SK-N-SH treated with all-trans-retinoic acid at 6 μM for 48 hours (cell line): ENCODE data around the gene SEMA4C.
A peak's percentile ranks its signal among the peaks of the same experiment; 100 is the strongest.

ENCODE experiments used
- ATAC-seq: fragments of 200-7000 bp; cut with Tn5 transposase; 3 replicates; pipeline ENCODE4 v1.9.1; 2020; ENCODE audit warnings: mild to moderate bottlenecking, moderate library complexity
- ARNTL ChIP-seq: fragments of 450-650 bp; formaldehyde crosslinking; IDR thresholded peaks from 2 replicates; pipeline ENCODE4 v1.5.0; 2020; ENCODE audit warnings: low read depth, mild to moderate bottlenecking, moderate library complexity, borderline replicate concordance
- BACH2 ChIP-seq: fragments of 250-450 bp; sonication (Bioruptor Pico); IDR thresholded peaks from 2 replicates; pipeline ENCODE4 v1.9.0; 2021; ENCODE audit warnings: mild to moderate bottlenecking, borderline replicate concordance
- ESRRG ChIP-seq: fragments of 250-450 bp; sonication (Bioruptor Pico); IDR thresholded peaks from 2 replicates; pipeline ENCODE4 v1.6.1; 2021; ENCODE audit warnings: mild to moderate bottlenecking
- GLIS3 ChIP-seq: fragments of 250-450 bp; sonication (Bioruptor Pico); IDR thresholded peaks from 2 replicates; pipeline ENCODE4 v1.5.0; 2020; ENCODE audit warnings: mild to moderate bottlenecking, moderate library complexity
- ISL1 ChIP-seq: fragments of 250-450 bp; sonication (Bioruptor Pico); IDR thresholded peaks from 2 replicates; pipeline ENCODE4 v2.1.2; 2022; ENCODE audit warnings: mild to moderate bottlenecking, moderate library complexity
- OSR1 ChIP-seq: fragments of 250-450 bp; sonication (Bioruptor Pico); IDR thresholded peaks from 2 replicates; pipeline ENCODE4 v1.8.0; 2022; ENCODE audit warnings: moderate library complexity, mild to moderate bottlenecking, inconsistent platforms
- PPARA ChIP-seq: fragments of 250-450 bp; sonication (Bioruptor Pico); IDR thresholded peaks from 2 replicates; pipeline ENCODE4 v1.5.0; 2020; ENCODE audit warnings: mild to moderate bottlenecking, borderline replicate concordance
- RARB ChIP-seq: fragments of 250-450 bp; sonication (Bioruptor Pico); IDR thresholded peaks from 2 replicates; pipeline ENCODE4 v1.8.0; 2021; ENCODE audit warnings: mild to moderate bottlenecking, moderate library complexity
- TOX ChIP-seq: fragments of 250-450 bp; sonication (Bioruptor Pico); IDR thresholded peaks from 2 replicates; pipeline ENCODE4 v1.8.0; 2021; ENCODE audit warnings: mild to moderate bottlenecking, moderate library complexity, borderline replicate concordance
- ZFP3 ChIP-seq: fragments of 250-450 bp; sonication (Bioruptor Pico); IDR thresholded peaks from 2 replicates; pipeline ENCODE4 v1.5.0; 2020; ENCODE audit warnings: mild to moderate bottlenecking, moderate library complexity
- ZFP30 ChIP-seq: fragments of 450-650 bp; formaldehyde crosslinking; IDR thresholded peaks from 2 replicates; pipeline ENCODE4 v1.5.0; 2022; ENCODE audit warnings: mild to moderate bottlenecking, moderate library complexity
- ZNF565 ChIP-seq: fragments of 450-650 bp; formaldehyde crosslinking; conservative IDR thresholded peaks from 2 replicates; pipeline ENCODE4 v1.5.0; 2020; ENCODE audit warnings: low read depth, mild to moderate bottlenecking, moderate library complexity
- ZNF70 ChIP-seq: fragments of 450-650 bp; formaldehyde crosslinking; IDR thresholded peaks from 2 replicates; pipeline ENCODE4 v1.5.0; 2020; ENCODE audit warnings: mild to moderate bottlenecking, moderate library complexity
- ZNF8 ChIP-seq: fragments of 450-650 bp; formaldehyde crosslinking; IDR thresholded peaks from 2 replicates; pipeline ENCODE4 v1.5.0; 2020; ENCODE audit warnings: mild to moderate bottlenecking, moderate library complexity
- TF ChIP-seq, protein P1 (sequence below): fragments of 250-450 bp; sonication (Bioruptor Pico); IDR thresholded peaks from 2 replicates; pipeline ENCODE4 v1.8.0; 2020; ENCODE audit warnings: mild to moderate bottlenecking, moderate library complexity, borderline replicate concordance
- TF ChIP-seq, protein P2 (sequence below): fragments of 250-450 bp; sonication (Bioruptor Pico); IDR thresholded peaks from 2 replicates; pipeline ENCODE4 v1.8.0; 2021; ENCODE audit warnings: low read depth, mild to moderate bottlenecking, moderate library complexity, borderline replicate concordance
- TF ChIP-seq, protein P3 (sequence below): fragments of 250-450 bp; sonication (Bioruptor Pico); IDR thresholded peaks from 2 replicates; pipeline ENCODE4 v1.5.1; 2020; ENCODE audit warnings: low read depth, mild to moderate bottlenecking, moderate library complexity
- TF ChIP-seq, protein P4 (sequence below): fragments of 250-450 bp; sonication (Bioruptor Pico); IDR thresholded peaks from 2 replicates; pipeline ENCODE4 v1.5.0; 2020; ENCODE audit warnings: mild to moderate bottlenecking, moderate library complexity
- TF ChIP-seq, protein P5 (sequence below): fragments of 250-450 bp; sonication (Bioruptor Pico); IDR thresholded peaks from 2 replicates; pipeline ENCODE4 v1.5.1; 2021; ENCODE audit warnings: mild to moderate bottlenecking, moderate library complexity

The SEMA4C gene, protein sequence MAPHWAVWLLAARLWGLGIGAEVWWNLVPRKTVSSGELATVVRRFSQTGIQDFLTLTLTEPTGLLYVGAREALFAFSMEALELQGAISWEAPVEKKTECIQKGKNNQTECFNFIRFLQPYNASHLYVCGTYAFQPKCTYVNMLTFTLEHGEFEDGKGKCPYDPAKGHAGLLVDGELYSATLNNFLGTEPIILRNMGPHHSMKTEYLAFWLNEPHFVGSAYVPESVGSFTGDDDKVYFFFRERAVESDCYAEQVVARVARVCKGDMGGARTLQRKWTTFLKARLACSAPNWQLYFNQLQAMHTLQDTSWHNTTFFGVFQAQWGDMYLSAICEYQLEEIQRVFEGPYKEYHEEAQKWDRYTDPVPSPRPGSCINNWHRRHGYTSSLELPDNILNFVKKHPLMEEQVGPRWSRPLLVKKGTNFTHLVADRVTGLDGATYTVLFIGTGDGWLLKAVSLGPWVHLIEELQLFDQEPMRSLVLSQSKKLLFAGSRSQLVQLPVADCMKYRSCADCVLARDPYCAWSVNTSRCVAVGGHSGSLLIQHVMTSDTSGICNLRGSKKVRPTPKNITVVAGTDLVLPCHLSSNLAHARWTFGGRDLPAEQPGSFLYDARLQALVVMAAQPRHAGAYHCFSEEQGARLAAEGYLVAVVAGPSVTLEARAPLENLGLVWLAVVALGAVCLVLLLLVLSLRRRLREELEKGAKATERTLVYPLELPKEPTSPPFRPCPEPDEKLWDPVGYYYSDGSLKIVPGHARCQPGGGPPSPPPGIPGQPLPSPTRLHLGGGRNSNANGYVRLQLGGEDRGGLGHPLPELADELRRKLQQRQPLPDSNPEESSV

DNA sequence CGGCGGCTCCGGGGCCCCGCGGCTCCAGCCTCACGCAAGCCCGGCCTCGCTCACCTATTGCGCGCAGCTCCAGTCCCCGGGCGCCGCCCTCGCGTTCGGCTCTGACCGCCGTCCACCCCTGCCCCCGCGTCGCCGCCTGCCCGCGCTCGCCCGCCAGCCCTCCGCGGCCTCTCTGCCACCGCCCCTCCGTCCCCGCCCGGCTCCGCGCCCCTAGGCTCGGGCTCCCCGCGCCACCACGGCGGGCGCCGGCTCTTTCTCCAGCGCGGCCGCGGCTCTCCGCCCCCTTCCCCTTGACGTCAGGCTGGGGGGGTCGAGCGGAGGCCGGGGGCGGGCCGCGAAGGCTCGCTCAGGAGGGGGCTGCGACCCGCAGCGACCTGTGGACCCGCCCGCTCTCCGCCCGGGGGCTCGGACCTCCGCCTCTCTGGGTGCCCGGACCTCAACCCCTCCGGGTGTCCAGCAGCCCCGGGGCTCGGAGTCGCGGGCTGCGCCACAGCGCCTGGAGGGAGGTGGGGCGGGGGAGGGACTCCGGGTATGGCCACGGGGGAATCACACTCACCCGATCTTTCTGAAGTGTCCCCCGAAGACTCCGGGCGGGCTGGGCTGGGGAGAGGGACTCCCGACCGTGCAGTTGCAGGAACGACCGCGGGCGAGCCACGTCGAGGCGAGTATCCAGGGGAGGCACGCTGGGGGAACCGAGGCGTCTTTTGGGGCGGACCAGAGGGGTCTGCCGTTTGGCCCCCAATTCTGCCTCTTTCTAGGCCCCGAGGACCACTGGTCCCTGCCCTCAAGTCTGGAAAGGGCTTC, at the start of gene SEMA4C:
Gene SEMA4C, minus strand, starts transcription at position 259 of the 804 bp plus-strand sequence. CDS start 2,194 bp downstream, outside the sequence.
- TF ChIP-seq, protein P1, sequence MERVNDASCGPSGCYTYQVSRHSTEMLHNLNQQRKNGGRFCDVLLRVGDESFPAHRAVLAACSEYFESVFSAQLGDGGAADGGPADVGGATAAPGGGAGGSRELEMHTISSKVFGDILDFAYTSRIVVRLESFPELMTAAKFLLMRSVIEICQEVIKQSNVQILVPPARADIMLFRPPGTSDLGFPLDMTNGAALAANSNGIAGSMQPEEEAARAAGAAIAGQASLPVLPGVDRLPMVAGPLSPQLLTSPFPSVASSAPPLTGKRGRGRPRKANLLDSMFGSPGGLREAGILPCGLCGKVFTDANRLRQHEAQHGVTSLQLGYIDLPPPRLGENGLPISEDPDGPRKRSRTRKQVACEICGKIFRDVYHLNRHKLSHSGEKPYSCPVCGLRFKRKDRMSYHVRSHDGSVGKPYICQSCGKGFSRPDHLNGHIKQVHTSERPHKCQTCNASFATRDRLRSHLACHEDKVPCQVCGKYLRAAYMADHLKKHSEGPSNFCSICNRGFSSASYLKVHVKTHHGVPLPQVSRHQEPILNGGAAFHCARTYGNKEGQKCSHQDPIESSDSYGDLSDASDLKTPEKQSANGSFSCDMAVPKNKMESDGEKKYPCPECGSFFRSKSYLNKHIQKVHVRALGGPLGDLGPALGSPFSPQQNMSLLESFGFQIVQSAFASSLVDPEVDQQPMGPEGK (CRISPR knock-in tag) = peak; percentile 52; the same call in 1 of the 2 replicates
- TF ChIP-seq, protein P2, sequence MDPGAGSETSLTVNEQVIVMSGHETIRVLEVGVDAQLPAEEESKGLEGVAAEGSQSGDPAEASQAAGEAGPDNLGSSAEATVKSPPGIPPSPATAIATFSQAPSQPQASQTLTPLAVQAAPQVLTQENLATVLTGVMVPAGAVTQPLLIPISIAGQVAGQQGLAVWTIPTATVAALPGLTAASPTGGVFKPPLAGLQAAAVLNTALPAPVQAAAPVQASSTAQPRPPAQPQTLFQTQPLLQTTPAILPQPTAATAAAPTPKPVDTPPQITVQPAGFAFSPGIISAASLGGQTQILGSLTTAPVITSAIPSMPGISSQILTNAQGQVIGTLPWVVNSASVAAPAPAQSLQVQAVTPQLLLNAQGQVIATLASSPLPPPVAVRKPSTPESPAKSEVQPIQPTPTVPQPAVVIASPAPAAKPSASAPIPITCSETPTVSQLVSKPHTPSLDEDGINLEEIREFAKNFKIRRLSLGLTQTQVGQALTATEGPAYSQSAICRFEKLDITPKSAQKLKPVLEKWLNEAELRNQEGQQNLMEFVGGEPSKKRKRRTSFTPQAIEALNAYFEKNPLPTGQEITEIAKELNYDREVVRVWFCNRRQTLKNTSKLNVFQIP (CRISPR knock-in tag) = no peak
- ATAC-seq = peak; percentile 31

DNA sequence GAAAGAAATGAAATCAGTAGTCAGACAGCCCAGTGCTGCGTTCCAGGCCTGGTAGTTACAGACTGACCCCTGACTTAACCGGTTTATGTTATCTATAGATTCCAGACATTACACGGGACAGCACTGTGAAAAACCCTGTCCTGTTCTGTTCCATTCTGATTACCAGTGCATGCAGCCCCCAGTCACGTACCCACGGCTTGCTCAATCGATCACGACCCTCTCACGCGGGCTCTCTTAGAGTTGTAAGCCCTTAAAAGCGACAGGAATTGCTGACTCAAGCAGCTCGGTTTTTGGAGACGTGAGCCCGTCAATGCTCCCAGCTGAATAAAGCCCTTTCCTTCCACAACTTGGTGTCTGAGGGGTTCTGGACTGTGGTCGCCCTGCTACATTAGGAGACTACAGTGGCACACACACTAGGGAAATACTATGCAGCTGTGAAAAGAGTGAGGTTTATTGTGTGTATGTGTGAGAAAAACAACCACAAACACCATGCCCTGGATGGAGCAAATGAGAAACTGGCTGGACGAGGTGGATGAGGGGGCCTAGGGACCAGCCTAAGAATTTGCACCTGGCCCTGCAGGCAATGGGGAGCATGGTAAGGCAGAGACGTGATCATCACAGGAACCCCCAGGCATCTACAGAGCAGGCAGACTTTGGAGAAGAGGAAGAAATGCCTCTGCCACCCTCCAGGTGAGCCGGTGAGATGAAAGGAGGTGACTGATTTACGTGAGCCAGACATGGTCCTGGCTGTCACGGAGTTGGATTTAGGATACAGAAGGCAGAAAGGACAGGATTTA, 49.1 kb upstream of the SEMA4C start:
- TF ChIP-seq ZFP3 (CRISPR knock-in tag) (no peak), PPARA (CRISPR knock-in tag) (no peak), ZFP30 (no peak), ISL1 (CRISPR knock-in tag) (no peak), TOX (CRISPR knock-in tag) (no peak), OSR1 (CRISPR knock-in tag) (no peak)
- TF ChIP-seq, protein P3, sequence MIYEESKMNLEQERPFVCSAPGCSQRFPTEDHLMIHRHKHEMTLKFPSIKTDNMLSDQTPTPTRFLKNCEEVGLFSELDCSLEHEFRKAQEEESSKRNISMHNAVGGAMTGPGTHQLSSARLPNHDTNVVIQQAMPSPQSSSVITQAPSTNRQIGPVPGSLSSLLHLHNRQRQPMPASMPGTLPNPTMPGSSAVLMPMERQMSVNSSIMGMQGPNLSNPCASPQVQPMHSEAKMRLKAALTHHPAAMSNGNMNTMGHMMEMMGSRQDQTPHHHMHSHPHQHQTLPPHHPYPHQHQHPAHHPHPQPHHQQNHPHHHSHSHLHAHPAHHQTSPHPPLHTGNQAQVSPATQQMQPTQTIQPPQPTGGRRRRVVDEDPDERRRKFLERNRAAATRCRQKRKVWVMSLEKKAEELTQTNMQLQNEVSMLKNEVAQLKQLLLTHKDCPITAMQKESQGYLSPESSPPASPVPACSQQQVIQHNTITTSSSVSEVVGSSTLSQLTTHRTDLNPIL (CRISPR knock-in tag) = no peak
- no peak for ATAC-seq

DNA sequence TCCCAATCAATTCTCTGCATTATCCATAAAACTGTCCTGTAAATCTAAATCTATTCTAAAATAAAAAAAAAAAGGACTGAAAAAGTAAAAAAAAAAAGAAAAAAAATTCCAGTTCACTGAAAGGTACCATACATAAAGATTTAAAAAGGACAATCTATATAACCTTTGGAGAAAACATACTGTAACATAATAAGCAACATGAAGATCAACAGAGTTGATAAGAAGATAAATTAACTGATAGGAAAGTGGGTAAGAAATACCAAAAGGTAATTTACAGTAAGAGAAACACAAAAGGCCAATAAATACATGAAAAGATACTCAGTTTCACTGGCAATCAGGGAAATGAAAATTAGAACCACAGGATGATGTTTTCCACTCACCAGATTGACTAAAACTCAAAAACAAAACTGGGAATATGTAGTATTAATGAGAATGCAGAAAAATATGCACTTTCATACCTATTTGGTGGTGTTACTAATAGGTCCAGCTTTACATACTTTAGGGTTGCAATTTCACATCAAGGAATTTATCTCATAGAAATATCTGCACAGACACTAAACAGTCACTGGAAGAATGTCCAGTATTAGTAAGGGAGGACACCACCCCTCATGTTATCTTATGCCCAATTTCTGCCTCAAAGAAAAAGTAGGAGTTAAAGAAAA, 48.3 kb upstream of the SEMA4C start:
- ATAC-seq = no peak
- TF ChIP-seq ESRRG (CRISPR knock-in tag) (no peak), ARNTL (CRISPR knock-in tag) (no peak), ZFP30 (no peak), ZFP3 (CRISPR knock-in tag) (no peak), BACH2 (CRISPR knock-in tag) (no peak), ISL1 (CRISPR knock-in tag) (no peak), RARB (no peak), ZNF8 (no peak), TOX (CRISPR knock-in tag) (no peak), ZNF565 (CRISPR knock-in tag) (no peak), GLIS3 (no peak), PPARA (CRISPR knock-in tag) (no peak), ZNF70 (CRISPR knock-in tag) (no peak)
- TF ChIP-seq, protein P4, sequence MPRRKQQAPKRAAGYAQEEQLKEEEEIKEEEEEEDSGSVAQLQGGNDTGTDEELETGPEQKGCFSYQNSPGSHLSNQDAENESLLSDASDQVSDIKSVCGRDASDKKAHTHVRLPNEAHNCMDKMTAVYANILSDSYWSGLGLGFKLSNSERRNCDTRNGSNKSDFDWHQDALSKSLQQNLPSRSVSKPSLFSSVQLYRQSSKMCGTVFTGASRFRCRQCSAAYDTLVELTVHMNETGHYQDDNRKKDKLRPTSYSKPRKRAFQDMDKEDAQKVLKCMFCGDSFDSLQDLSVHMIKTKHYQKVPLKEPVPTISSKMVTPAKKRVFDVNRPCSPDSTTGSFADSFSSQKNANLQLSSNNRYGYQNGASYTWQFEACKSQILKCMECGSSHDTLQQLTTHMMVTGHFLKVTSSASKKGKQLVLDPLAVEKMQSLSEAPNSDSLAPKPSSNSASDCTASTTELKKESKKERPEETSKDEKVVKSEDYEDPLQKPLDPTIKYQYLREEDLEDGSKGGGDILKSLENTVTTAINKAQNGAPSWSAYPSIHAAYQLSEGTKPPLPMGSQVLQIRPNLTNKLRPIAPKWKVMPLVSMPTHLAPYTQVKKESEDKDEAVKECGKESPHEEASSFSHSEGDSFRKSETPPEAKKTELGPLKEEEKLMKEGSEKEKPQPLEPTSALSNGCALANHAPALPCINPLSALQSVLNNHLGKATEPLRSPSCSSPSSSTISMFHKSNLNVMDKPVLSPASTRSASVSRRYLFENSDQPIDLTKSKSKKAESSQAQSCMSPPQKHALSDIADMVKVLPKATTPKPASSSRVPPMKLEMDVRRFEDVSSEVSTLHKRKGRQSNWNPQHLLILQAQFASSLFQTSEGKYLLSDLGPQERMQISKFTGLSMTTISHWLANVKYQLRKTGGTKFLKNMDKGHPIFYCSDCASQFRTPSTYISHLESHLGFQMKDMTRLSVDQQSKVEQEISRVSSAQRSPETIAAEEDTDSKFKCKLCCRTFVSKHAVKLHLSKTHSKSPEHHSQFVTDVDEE (CRISPR knock-in tag) = no peak
- TF ChIP-seq, protein P2 (CRISPR knock-in tag) = no peak
- TF ChIP-seq, protein P5, sequence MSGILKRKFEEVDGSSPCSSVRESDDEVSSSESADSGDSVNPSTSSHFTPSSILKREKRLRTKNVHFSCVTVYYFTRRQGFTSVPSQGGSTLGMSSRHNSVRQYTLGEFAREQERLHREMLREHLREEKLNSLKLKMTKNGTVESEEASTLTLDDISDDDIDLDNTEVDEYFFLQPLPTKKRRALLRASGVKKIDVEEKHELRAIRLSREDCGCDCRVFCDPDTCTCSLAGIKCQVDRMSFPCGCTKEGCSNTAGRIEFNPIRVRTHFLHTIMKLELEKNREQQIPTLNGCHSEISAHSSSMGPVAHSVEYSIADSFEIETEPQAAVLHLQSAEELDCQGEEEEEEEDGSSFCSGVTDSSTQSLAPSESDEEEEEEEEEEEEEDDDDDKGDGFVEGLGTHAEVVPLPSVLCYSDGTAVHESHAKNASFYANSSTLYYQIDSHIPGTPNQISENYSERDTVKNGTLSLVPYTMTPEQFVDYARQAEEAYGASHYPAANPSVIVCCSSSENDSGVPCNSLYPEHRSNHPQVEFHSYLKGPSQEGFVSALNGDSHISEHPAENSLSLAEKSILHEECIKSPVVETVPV = no peak
